Spleen (tissue), 7 donors: ENCODE measurements around the gene TRIM21.

Experiments
- CTCF ChIP-seq, 11 experiments: fragments of 200-600 bp in 7 of 11; fragments of 450-650 bp in 4 of 11; sonication (generic) in 4 of 11; IDR thresholded peaks in 8 of 11; conservative IDR thresholded peaks in 3 of 11; 1 replicate in 7 of 11; 2 replicates in 4 of 11; pipeline versions ENCODE4 v1.4.0 to v1.8.0; 2016 to 2021; ENCODE audit warnings: antibody characterized with exemption in 11 of 11, inconsistent platforms in 4 of 11, mild to moderate bottlenecking in 1 of 11
- POLR2A ChIP-seq, 3 donors: fragments of 450-650 bp; IDR thresholded peaks; one replicate each; pipeline ENCODE4 v1.5.1; 2017; ENCODE audit warnings: antibody characterized with exemption in 3 of 3, mild to moderate bottlenecking in 1 of 3
- donor health status: DM: no; HTN: no; CAD: no; lungs with moderate emphysema.
- donor health status: DM: no; HTN: no; CAD: no.
- donor health status: DM: no; HTN: no; CAD: no.

DNA sequence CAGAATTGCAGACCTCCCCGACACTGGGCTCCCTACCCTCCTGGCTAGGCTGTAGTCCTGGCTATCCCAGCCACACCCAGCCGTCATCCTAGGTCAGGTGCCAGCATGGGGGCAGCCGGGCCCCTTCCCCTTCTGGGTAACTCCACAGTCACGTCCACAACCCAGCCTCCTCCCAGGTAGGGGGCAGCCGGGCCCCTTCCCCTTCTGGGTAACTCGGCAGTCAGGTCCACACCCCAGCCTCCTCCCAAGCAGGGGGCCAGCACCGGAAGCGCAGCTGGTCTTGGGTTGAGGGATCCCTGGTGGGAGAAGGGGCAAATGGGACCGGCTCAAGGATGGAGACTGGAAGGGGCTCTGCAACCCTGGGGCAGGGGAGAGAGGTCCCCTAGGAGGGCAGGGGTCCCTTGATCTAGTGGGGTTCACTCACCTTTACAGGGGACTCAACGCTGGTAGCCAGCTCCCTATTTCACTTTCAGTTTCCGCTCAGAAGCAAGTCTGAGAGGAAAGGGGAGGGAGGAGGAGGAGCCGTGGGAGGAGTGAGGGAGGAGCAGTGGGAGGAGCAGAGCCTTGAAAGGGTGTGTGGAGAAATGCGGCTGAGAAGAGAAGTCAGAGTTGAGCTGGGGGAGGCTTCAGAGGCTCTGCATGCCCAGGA is at the start of gene TRIM21:
- peak in 1 of 11 experiments; percentile 11 for TF ChIP-seq CTCF (IDR thresholded peaks at IDR 0.05 in 8 of 11, conservative IDR thresholded peaks at IDR 0.05 in 3 of 11)
- TF ChIP-seq POLR2A (IDR thresholded peaks at IDR 0.05) = no peak
